H1 (cell line): ENCODE data around the gene WDR4. TPM values are rescaled to one million over a fixed set of nuclear protein-coding genes. Genes with fewer than 3 reads are reported as not detected.

ENCODE experiments used
- CTCF ChIA-PET: fragments of 300-600 bp; sonication (Branson Sonifier 250); formaldehyde crosslinking; loops from one replicate; lab custom pipeline; 2021; ENCODE audit not compliant: partially characterized antibody; lab: Charles Lee
- POLR2A ChIA-PET: fragments of 300-600 bp; sonication (Branson Sonifier 250); formaldehyde crosslinking; loops from one replicate; lab custom pipeline; 2021; ENCODE audit warnings: inconsistent platforms; ENCODE audit not compliant: partially characterized antibody; lab: Charles Lee
- DNase-seq, 2 experiments: peaks; one replicate each; pipeline versions ENCODE4 v3.0.0 to v3.0.0-alpha.2; 2010 to 2022; ENCODE audit warnings: low spot score in 2 of 2, low read depth in 1 of 2, mixed read lengths in 1 of 2
- FAIRE-seq: peaks from 2 replicates; lab custom pipeline; 2011; peaks lifted over from hg19 to GRCh38; lab: Jason Lieb, UNC
- H2AFZ ChIP-seq: 2 replicates; pipeline ENCODE4 v1.8.1; 2012; ENCODE audit warnings: low read length, inconsistent platforms
- H2AK5ac ChIP-seq: 2 replicates; pipeline ENCODE4 v1.6.1; 2013; ENCODE audit warnings: low read depth, low read length
- H2BK120ac ChIP-seq: replicated peaks from 2 replicates; pipeline ENCODE3; 2013; ENCODE audit warnings: low read depth, low read length, inconsistent platforms
- H2BK12ac ChIP-seq: 2 replicates; pipeline ENCODE4 v1.6.1; 2013; ENCODE audit warnings: low read depth, low read length
- H2BK15ac ChIP-seq: 2 replicates; pipeline ENCODE4 v1.6.1; 2013; ENCODE audit warnings: low read length
- H2BK20ac ChIP-seq: 2 replicates; pipeline ENCODE4 v1.6.1; 2013; ENCODE audit warnings: low read length
- H2BK5ac ChIP-seq: 2 replicates; pipeline ENCODE4 v1.6.1; 2013; ENCODE audit warnings: low read depth, low read length
- H3K14ac ChIP-seq: 2 replicates; pipeline ENCODE4 v1.6.1; 2013; ENCODE audit warnings: inconsistent platforms; ENCODE audit not compliant: insufficient read length
- H3K18ac ChIP-seq: 2 replicates; pipeline ENCODE4 v1.6.1; 2013; ENCODE audit warnings: low read length; ENCODE audit errors: extremely low read depth
- H3K23ac ChIP-seq: 2 replicates; pipeline ENCODE4 v1.6.1; 2013; ENCODE audit warnings: inconsistent platforms; ENCODE audit not compliant: insufficient read length
- H3K23me2 ChIP-seq: 2 replicates; pipeline ENCODE4 v1.6.1; 2013; ENCODE audit warnings: low read depth, low read length
- H3K27ac ChIP-seq: 2 replicates; pipeline ENCODE4 v1.6.1; 2011; ENCODE audit warnings: low read depth, low read length, inconsistent platforms
- H3K27me3 ChIP-seq, 4 experiments: replicated peaks in 1 of 4; 1 replicate in 1 of 4; 2 replicates in 3 of 4; pipeline versions ENCODE4 v1.6.1 to v1.8.1; 2011 to 2013; ENCODE audit warnings: low read length in 3 of 4, mild to moderate bottlenecking in 3 of 4, inconsistent platforms in 2 of 4, mixed read lengths in 2 of 4, moderate library complexity in 1 of 4; ENCODE audit not compliant: control insufficient read depth in 3 of 4, insufficient read depth in 3 of 4; ENCODE audit errors: extremely low read depth in 1 of 4
- H3K36me3 ChIP-seq, 4 experiments: 2 replicates each; pipeline versions ENCODE4 v1.6.1 to v1.8.1; 2011 to 2013; ENCODE audit warnings: mild to moderate bottlenecking in 4 of 4, low read length in 3 of 4, moderate library complexity in 2 of 4, control low read depth in 1 of 4, inconsistent platforms in 1 of 4; ENCODE audit not compliant: insufficient read depth in 4 of 4, control insufficient read depth in 2 of 4
- H3K4ac ChIP-seq: replicated peaks from 2 replicates; pipeline ENCODE3; 2013; ENCODE audit warnings: low read length, low read depth, mixed read lengths, inconsistent platforms; ENCODE audit not compliant: insufficient read length
- H3K4me1 ChIP-seq, 4 experiments: replicated peaks in 1 of 4; 1 replicate in 1 of 4; 2 replicates in 3 of 4; pipeline versions ENCODE4 v1.6.1 to v1.8.1; 2011 to 2013; ENCODE audit warnings: low read length in 3 of 4, inconsistent platforms in 2 of 4, mixed read lengths in 1 of 4; ENCODE audit not compliant: insufficient read depth in 4 of 4, control insufficient read depth in 3 of 4
- H3K4me2 ChIP-seq, 2 experiments: 2 replicates each; pipeline versions ENCODE4 v1.6.1 to v1.8.1; 2011 to 2013; ENCODE audit warnings: low read depth in 2 of 2, low read length in 2 of 2, control low read depth in 1 of 2, inconsistent platforms in 1 of 2, mild to moderate bottlenecking in 1 of 2; ENCODE audit not compliant: insufficient read depth in 1 of 2
- H3K4me3 ChIP-seq, 4 experiments: fragments of 200-600, 300-600 bp in 1 of 4; sonication (generic), shearing (Covaris generic), sonication (Bioruptor Twin) in 1 of 4; 2 replicates each; pipeline versions ENCODE4 v1.5.1 to v1.8.1; 2011 to 2016; ENCODE audit warnings: low read length in 4 of 4, low read depth in 3 of 4, control low read depth in 2 of 4, inconsistent platforms in 2 of 4, mild to moderate bottlenecking in 2 of 4, mixed read lengths in 1 of 4, moderate library complexity in 1 of 4; ENCODE audit not compliant: insufficient read depth in 2 of 4; ENCODE audit errors: extremely low read depth in 1 of 4
- H3K56ac ChIP-seq: replicated peaks from 2 replicates; pipeline ENCODE3; 2013; ENCODE audit warnings: low read depth, mild to moderate bottlenecking, mixed read lengths, low read length, inconsistent platforms; ENCODE audit not compliant: insufficient read length
- H3K79me1 ChIP-seq: 2 replicates; pipeline ENCODE4 v1.6.1; 2013; ENCODE audit warnings: low read depth, low read length, control low read depth
- H3K79me2 ChIP-seq, 2 experiments: 2 replicates each; pipeline versions ENCODE4 v1.6.1 to v1.8.1; 2012 to 2013; ENCODE audit warnings: low read length in 2 of 2, mild to moderate bottlenecking in 2 of 2, inconsistent platforms in 1 of 2; ENCODE audit not compliant: insufficient read depth in 2 of 2, control insufficient read depth in 1 of 2
- H3K9ac ChIP-seq, 4 experiments: replicated peaks in 1 of 4; 1 replicate in 1 of 4; 2 replicates in 3 of 4; pipeline versions ENCODE4 v1.6.1 to v1.8.1; 2011 to 2013; ENCODE audit warnings: low read depth in 3 of 4, low read length in 3 of 4, control low read depth in 2 of 4, mild to moderate bottlenecking in 2 of 4, moderate library complexity in 2 of 4, inconsistent platforms in 1 of 4; ENCODE audit errors: extremely low read depth in 1 of 4
- H3K9me3 ChIP-seq, 2 experiments: 2 replicates each; pipeline versions ENCODE4 v1.6.1 to v1.8.1; 2012 to 2013; ENCODE audit warnings: mild to moderate bottlenecking in 2 of 2, moderate library complexity in 2 of 2, control low read depth in 1 of 2, inconsistent platforms in 1 of 2, low read depth in 1 of 2, low read length in 1 of 2, mixed read lengths in 1 of 2; ENCODE audit not compliant: insufficient read depth in 2 of 2
- H4K20me1 ChIP-seq, 2 experiments: replicated peaks in 1 of 2; 2 replicates each; pipeline versions ENCODE3 to v1.8.1; 2011 to 2013; ENCODE audit warnings: inconsistent platforms in 2 of 2, low read length in 2 of 2, mild to moderate bottlenecking in 1 of 2; ENCODE audit not compliant: insufficient read depth in 2 of 2, control insufficient read depth in 1 of 2
- H4K5ac ChIP-seq: 2 replicates; pipeline ENCODE4 v1.6.1; 2013; ENCODE audit warnings: low read length, low read depth, mixed read lengths, inconsistent platforms; ENCODE audit not compliant: insufficient read length
- H4K8ac ChIP-seq: 2 replicates; pipeline ENCODE4 v1.8.0; 2013; ENCODE audit warnings: mild to moderate bottlenecking, moderate library complexity, low read length, inconsistent platforms; ENCODE audit not compliant: insufficient read depth; ENCODE audit errors: extremely low read depth
- H4K91ac ChIP-seq: replicated peaks from 2 replicates; pipeline ENCODE3; 2013; ENCODE audit warnings: low read length, mixed read lengths, inconsistent platforms; ENCODE audit not compliant: insufficient read length
- KDM5A ChIP-seq: fragments of 200-600 bp; IDR thresholded peaks from 2 replicates; pipeline ENCODE4 v1.7.1; 2012; ENCODE audit warnings: mild to moderate bottlenecking, low read length, inconsistent platforms, mixed read lengths
- YY1 ChIP-seq: IDR thresholded peaks from 2 replicates; pipeline ENCODE4 v1.6.1; 2011; ENCODE audit warnings: low read depth, mild to moderate bottlenecking, low read length
- WGBS, 2 experiments: shearing (Covaris generic) in 1 of 2; methylation state at CpG; one replicate each; pipeline versions ENCODE4 v1.1.6 to v1.1.7; 2013 to 2015; ENCODE audit warnings: low lambda C conversion rate in 2 of 2, mixed read lengths in 2 of 2, inconsistent platforms in 1 of 2, low coverage in 1 of 2, missing lambda C conversion rate in 1 of 2; ENCODE audit not compliant: insufficient replicate concordance in 2 of 2, insufficient coverage in 1 of 2, insufficient read length in 1 of 2; ENCODE audit errors: extremely low coverage in 1 of 2, missing lambda C conversion rate in 1 of 2; 5-methylcytosine and 5-hydroxymethylcytosine counted together
- polyA plus RNA-seq, 7 experiments: library from polyadenylated mRNA; depleted of rRNA in 3 of 7; stranded (reverse) in 5 of 7; unstranded in 2 of 7; fragments of >200 nt in 5 of 7; fragments of 200-250 nt in 2 of 7; gene quantifications; 1 replicate in 5 of 7; 2 replicates in 1 of 7; 4 replicates in 1 of 7; pipeline versions ENCODE4 v1.2.1 to v1.2.3, GENCODE V29; 2011 to 2013; ENCODE audit warnings: missing spikeins in 2 of 7, mixed read lengths in 2 of 7
- total RNA-seq: library from RNA; stranded (reverse); fragmentation: NEBNext Ultra II Directional; extraction: Animal tissue kit (Norgen Biotek cat#: 25700); gene quantifications from 2 replicates; pipeline ENCODE4 v1.2.1, GENCODE V29; 2021

The WDR4 gene
- total and polyA plus RNA-seq, 2 of the 8 experiments (the other 6 are each of a cell fraction or from before 2014, with no cell fraction given), result 28.9 to 47.8 TPM

DNA sequence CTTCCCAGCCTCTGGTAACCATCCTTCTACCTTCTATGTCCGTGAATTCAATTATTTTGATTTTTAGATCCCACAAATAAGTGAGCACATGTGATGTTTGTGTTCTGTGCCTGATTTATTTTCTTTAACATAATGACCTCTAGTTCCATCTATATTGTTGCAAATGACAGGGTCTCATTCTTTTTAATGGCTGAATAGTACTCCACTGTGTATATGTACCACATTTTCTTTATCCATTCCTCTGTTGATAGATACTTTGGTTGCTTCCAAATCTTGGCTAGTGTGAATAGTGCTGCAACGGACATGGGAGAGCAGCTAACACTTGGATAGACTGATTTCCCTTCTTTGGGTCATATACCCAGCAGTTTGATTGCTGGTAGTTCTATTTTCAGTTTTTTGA lies 51.8 kb downstream of the WDR4 start:
- no peaks in the 10 kb centered on the region for H3K79me1 ChIP-seq
- no peak overlapping the region for H2AK5ac ChIP-seq
- H3K56ac ChIP-seq, result no peak overlapping the region
- no peak for DNase-seq
- TF ChIP-seq YY1 (no peak), KDM5A (no peak)
- H3K4me2 ChIP-seq, result no peak overlapping the region
- H3K36me3 ChIP-seq, result no peaks in the 10 kb centered on the region
- no peak overlapping the region for H3K4ac ChIP-seq
- H3K4me1 ChIP-seq, result no peaks in the 10 kb centered on the region
- peaks cover 0 to 8% (median 5%) of the 10 kb centered on the region in 4 experiments; a peak in 4 of 7 replicates for H3K27me3 ChIP-seq
- WGBS, 2 experiments, result 81% methylated on average over 2 of the region's 2 CpGs; no CpG with 5 or more reads in 1 of the 2 experiments
- ChIA-PET POLR2A (interaction anchor here (0.7 to 1.7 kb wide), 5 partner anchors 11 to 44 kb away, joined by 3 to 8 read pairs (median 4); no protein-coding TSS in a partner anchor), CTCF (interaction anchor here (0.6 to 2.4 kb wide), 3 partner anchors 9 to 10 kb away, joined by 3 to 7 read pairs (median 7); no protein-coding TSS in a partner anchor)
- no peak overlapping the region for H3K4me3 ChIP-seq
- H3K9ac ChIP-seq, result no peak overlapping the region
- H3K9me3 ChIP-seq, result peaks cover 0 to 3% of the 10 kb centered on the region in 2 experiments; a peak in 2 of 4 replicates
- H3K23ac ChIP-seq, result no peak overlapping the region
- no peak overlapping the region for H2BK5ac ChIP-seq
- no peak overlapping the region for H4K91ac ChIP-seq
- H3K79me2 ChIP-seq, result no peaks in the 10 kb centered on the region
- FAIRE-seq, result no peak
- no peak overlapping the region for H2BK20ac ChIP-seq
- no peak overlapping the region for H2AFZ ChIP-seq
- H4K20me1 ChIP-seq, result peaks cover 0 to 1% of the 10 kb centered on the region in 2 experiments
- H4K5ac ChIP-seq, result no peak overlapping the region
- no peak overlapping the region for H4K8ac ChIP-seq
- H3K23me2 ChIP-seq, result no peaks in the 10 kb centered on the region
- H3K14ac ChIP-seq, result no peak overlapping the region
- no peak overlapping the region for H2BK12ac ChIP-seq
- H3K27ac ChIP-seq, result no peak overlapping the region
- no peak overlapping the region for H2BK120ac ChIP-seq
- no peak overlapping the region for H3K18ac ChIP-seq
- H2BK15ac ChIP-seq, result no peak overlapping the region
